GM12878 (cell line): Measurements from ENCODE around the gene DENND6B. TPM values are rescaled to one million over a fixed set of nuclear protein-coding genes. Genes with fewer than 3 reads are reported as not detected.
A peak's percentile ranks its signal among the peaks of the same experiment; 100 is the strongest.

Source experiments
- ATAC-seq: fragments of 200-7000 bp; cut with Tn5 transposase; 3 replicates; pipeline ENCODE4 v1.9.1; 2020; ENCODE audit warnings: mild to moderate bottlenecking, moderate library complexity
- BruUV-seq: library from RNA; stranded (reverse); fragments of 400-500 nt; replicated peaks from 2 replicates; lab custom pipeline; 2021; lab: Mats Ljungman, UMichigan
- CTCF ChIA-PET: fragments of 300-600 bp; sonication (Branson Sonifier 250); formaldehyde crosslinking; extraction: SDS; loops from one replicate; lab custom pipeline; 2021; ENCODE audit warnings: inconsistent platforms; lab: Yijun Ruan, JAX
- POLR2A ChIA-PET: fragments of 350-600 bp; formaldehyde crosslinking; extraction: SDS; loops from one replicate; lab custom pipeline; 2021; ENCODE audit warnings: inconsistent platforms; lab: Charles Lee
- RAD21 ChIA-PET: fragments of 300-600 bp; sonication (Branson Sonifier 250); formaldehyde crosslinking; loops from one replicate; lab custom pipeline; 2023; ENCODE audit warnings: antibody characterized with exemption; ENCODE audit not compliant: unreplicated experiment; lab: Charles Lee
- SMC1A ChIA-PET: fragments of 300-600 bp; sonication (Branson Sonifier 250); formaldehyde crosslinking; loops from one replicate; lab custom pipeline; 2023; ENCODE audit not compliant: unreplicated experiment, uncharacterized antibody; lab: Charles Lee
- DNase-seq: peaks from one replicate; pipeline ENCODE4 v3.0.0-alpha.2; 2011; ENCODE audit warnings: low read depth, low spot score
- FAIRE-seq: peaks from 3 replicates; lab custom pipeline; 2011; peaks lifted over from hg19 to GRCh38; lab: Jason Lieb, UNC
- H2AFZ ChIP-seq: 2 replicates; pipeline ENCODE4 v1.6.0; 2011; ENCODE audit warnings: low read depth, low read length, control low read depth; ENCODE audit not compliant: control insufficient read depth
- H3K27ac ChIP-seq: 2 replicates; pipeline ENCODE4 v1.5.1; 2011; ENCODE audit warnings: control low read depth; ENCODE audit not compliant: control insufficient read depth, insufficient read depth
- H3K27me3 ChIP-seq, 2 experiments: replicated peaks in 1 of 2; 2 replicates each; pipeline versions ENCODE4 v1.6.0 to v1.6.1; 2011; ENCODE audit warnings: low read length in 1 of 2; ENCODE audit not compliant: control insufficient read depth in 2 of 2, insufficient read depth in 2 of 2
- H3K36me3 ChIP-seq, 2 experiments: 2 replicates each; pipeline ENCODE4 v1.5.1; 2011; ENCODE audit warnings: low read length in 1 of 2; ENCODE audit not compliant: control insufficient read depth in 2 of 2, insufficient read depth in 2 of 2
- H3K4me1 ChIP-seq: 2 replicates; pipeline ENCODE4 v1.6.1; 2011; ENCODE audit warnings: mild to moderate bottlenecking, low read length, moderate library complexity, mixed read lengths; ENCODE audit not compliant: control insufficient read depth, insufficient read depth
- H3K4me2 ChIP-seq: 2 replicates; pipeline ENCODE4 v1.6.0; 2011; ENCODE audit warnings: control low read depth; ENCODE audit not compliant: control insufficient read depth, insufficient read depth
- H3K4me3 ChIP-seq: fragments of 200-600 bp; sonication (generic); 2 replicates; pipeline ENCODE4 v1.5.1; 2016
- H3K79me2 ChIP-seq: 2 replicates; pipeline ENCODE4 v1.6.0; 2011; ENCODE audit warnings: low read length; ENCODE audit not compliant: control insufficient read depth, insufficient read depth
- H3K9ac ChIP-seq: 2 replicates; pipeline ENCODE4 v1.8.0; 2011; ENCODE audit warnings: low read length, control low read depth, mixed read lengths; ENCODE audit not compliant: control insufficient read depth, insufficient read depth
- H3K9me3 ChIP-seq: replicated peaks from 3 replicates; pipeline ENCODE4 v1.5.1; 2011; ENCODE audit warnings: mild to moderate bottlenecking, low read length; ENCODE audit not compliant: control insufficient read depth, insufficient read depth
- H4K20me1 ChIP-seq: 2 replicates; pipeline ENCODE4 v1.6.0; 2011; ENCODE audit not compliant: control insufficient read depth, insufficient read depth
- BHLHE40 ChIP-seq, 2 experiments: fragments of 450-650 bp in 1 of 2; IDR thresholded peaks; 2 replicates each; pipeline ENCODE4 v1.6.1; 2011 to 2017; ENCODE audit warnings: low read depth in 2 of 2, borderline replicate concordance in 1 of 2, improper control_type of control experiment in 1 of 2, low read length in 1 of 2, mild to moderate bottlenecking in 1 of 2
- FOS ChIP-seq: IDR thresholded peaks from 3 replicates; pipeline ENCODE4 v1.6.1; 2011; ENCODE audit warnings: borderline replicate concordance; ENCODE audit not compliant: insufficient read length; ENCODE audit errors: extremely low read depth
- HDGF ChIP-seq: fragments of 450-650 bp; IDR thresholded peaks from 2 replicates; pipeline ENCODE4 v1.6.1; 2016; ENCODE audit warnings: antibody characterized with exemption
- MXI1 ChIP-seq: fragments of 150-350 bp; IDR thresholded peaks from 2 replicates; pipeline ENCODE4 v1.6.1; 2011; ENCODE audit warnings: low read depth, mild to moderate bottlenecking, inconsistent platforms, low read length, improper control_type of control experiment
- POLR2A ChIP-seq: IDR thresholded peaks from 2 replicates; pipeline ENCODE4 v1.6.1; 2011; ENCODE audit warnings: low read depth, mild to moderate bottlenecking, low read length
- SMARCA5 ChIP-seq: fragments of 450-650 bp; IDR thresholded peaks from 2 replicates; pipeline ENCODE4 v1.6.1; 2017; ENCODE audit warnings: mild to moderate bottlenecking
- WGBS: methylation state at CpG from one replicate; pipeline ENCODE4 v1.1.6; 2016; ENCODE audit warnings: low lambda C conversion rate; ENCODE audit not compliant: insufficient replicate concordance, insufficient coverage; ENCODE audit errors: missing lambda C conversion rate; 5-methylcytosine and 5-hydroxymethylcytosine counted together
- in situ Hi-C: fragments of 300-500 bp; cut with MboI; formaldehyde crosslinking; loops from 9 replicates; pipeline ENCODE4 v1.14.3; 2018; ENCODE audit warnings: mixed read lengths
- intact Hi-C: fragments of 100-400 bp; cut with micrococcal nuclease; formaldehyde crosslinking; loops from one replicate; pipeline ENCODE4 v1.14.2; 2022; ENCODE audit not compliant: unreplicated experiment
- polyA plus RNA-seq, 11 experiments: library from polyadenylated mRNA; depleted of rRNA in 4 of 11; unstranded in 6 of 11; stranded (reverse) in 5 of 11; fragments of >200 nt; fragmentation: Nextera tagmentation in 4 of 11; fragmentation: Illumina TruSeq in 1 of 11; extraction: Ambion mirVana in 4 of 11; extraction: Trizol in 1 of 11; gene quantifications; 1 replicate in 1 of 11; 2 replicates in 10 of 11; pipeline versions ENCODE4 v1.2.1 to v1.2.3, GENCODE V29; 2011 to 2016; ENCODE audit warnings: inconsistent platforms in 2 of 11, missing spikeins in 2 of 11, low read depth in 1 of 11
- total RNA-seq, 4 experiments: library from RNA; depleted of rRNA in 3 of 4; stranded (reverse); fragments of >200 nt in 3 of 4; fragmentation: Illumina TruSeq in 1 of 4; extraction: Trizol in 1 of 4; gene quantifications; 2 replicates each; pipeline versions ENCODE4 v1.2.1 to v1.2.3, GENCODE V29; 2013 to 2021
- TF ChIP-seq, protein P1 (sequence below): fragments of 450-650 bp; IDR thresholded peaks from 2 replicates; pipeline ENCODE4 v1.6.1; 2017; ENCODE audit warnings: mild to moderate bottlenecking, moderate library complexity
- TF ChIP-seq, protein P2 (sequence below): IDR thresholded peaks from 2 replicates; pipeline ENCODE4 v1.6.1; 2012; ENCODE audit warnings: low read depth, low read length, improper control_type of control experiment
- TF ChIP-seq, protein P3 (sequence below): fragments of 450-650 bp; formaldehyde crosslinking; IDR thresholded peaks from 2 replicates; pipeline ENCODE4 v1.5.0; 2022; ENCODE audit warnings: mild to moderate bottlenecking, missing genetic modification characterization
- TF ChIP-seq, protein P4 (sequence below): fragments of 450-650 bp; IDR thresholded peaks from 2 replicates; pipeline ENCODE4 v1.6.1; 2017; ENCODE audit warnings: mild to moderate bottlenecking

DENND6B gene
- total and polyA plus RNA-seq, 10 of the 15 experiments (the other 5 are each of a cell fraction or from before 2014, with no cell fraction given): 0.72 to 11.3 (median 6.2) TPM

DNA sequence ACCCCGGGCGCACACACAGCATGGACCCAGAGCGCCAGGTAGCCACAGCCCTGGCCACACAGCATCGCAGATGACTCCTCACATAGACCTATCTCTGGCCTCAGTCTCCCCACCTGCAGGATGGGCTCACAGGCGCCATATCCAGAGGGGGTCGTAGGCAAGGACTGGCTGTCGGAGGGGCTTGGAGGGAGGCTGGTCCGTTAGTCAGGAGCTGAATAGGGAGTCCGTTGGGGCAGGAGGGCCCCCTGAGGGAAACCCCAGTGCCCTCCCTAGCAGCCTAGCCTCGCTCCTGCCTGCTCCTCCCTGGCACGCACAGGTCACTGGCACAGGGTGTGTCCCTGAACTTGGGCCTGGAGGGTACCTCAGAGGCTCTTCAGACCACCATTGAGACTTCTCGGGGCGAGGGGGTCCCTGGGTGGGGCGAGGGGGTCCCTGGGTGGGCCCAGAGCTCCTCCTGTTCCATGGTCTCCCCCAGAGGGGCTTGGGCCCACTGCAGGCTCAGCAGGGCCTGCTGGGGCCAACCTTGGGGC lies 21.4 kb downstream of the DENND6B start:
- peaks cover 64% of the 10 kb centered on the region for H3K4me1 ChIP-seq
- CTCF ChIA-PET: interaction anchor here (0.9 to 4.0 kb wide), 7 partner anchors 11 to 276 kb away, joined by 3 to 17 read pairs (median 10); partner anchors contain the start of gene DENND6B

More for the DNA sequence above, 21.4 kb downstream of the DENND6B start:
- SMC1A ChIA-PET: interaction anchor here (0.7 to 4.2 kb wide), 4 partner anchors 9 to 22 kb away, joined by 3 to 21 read pairs (median 4); no protein-coding TSS in a partner anchor
- TF ChIP-seq POLR2A (0 out of 2 replicates have a peak, but pooled peaks have one; percentile 10), FOS (no peak), MXI1 (no peak), SMARCA5 (peak; percentile 51; the same call in 1 of the 2 replicates), BHLHE40 (IDR thresholded peaks at IDR 0.05; ENCODE audit: borderline replicate concordance in 1 of 2, low read depth in 2 of 2, low read length in 1 of 2) (no peak), HDGF (no peak)
- TF ChIP-seq, protein P1, sequence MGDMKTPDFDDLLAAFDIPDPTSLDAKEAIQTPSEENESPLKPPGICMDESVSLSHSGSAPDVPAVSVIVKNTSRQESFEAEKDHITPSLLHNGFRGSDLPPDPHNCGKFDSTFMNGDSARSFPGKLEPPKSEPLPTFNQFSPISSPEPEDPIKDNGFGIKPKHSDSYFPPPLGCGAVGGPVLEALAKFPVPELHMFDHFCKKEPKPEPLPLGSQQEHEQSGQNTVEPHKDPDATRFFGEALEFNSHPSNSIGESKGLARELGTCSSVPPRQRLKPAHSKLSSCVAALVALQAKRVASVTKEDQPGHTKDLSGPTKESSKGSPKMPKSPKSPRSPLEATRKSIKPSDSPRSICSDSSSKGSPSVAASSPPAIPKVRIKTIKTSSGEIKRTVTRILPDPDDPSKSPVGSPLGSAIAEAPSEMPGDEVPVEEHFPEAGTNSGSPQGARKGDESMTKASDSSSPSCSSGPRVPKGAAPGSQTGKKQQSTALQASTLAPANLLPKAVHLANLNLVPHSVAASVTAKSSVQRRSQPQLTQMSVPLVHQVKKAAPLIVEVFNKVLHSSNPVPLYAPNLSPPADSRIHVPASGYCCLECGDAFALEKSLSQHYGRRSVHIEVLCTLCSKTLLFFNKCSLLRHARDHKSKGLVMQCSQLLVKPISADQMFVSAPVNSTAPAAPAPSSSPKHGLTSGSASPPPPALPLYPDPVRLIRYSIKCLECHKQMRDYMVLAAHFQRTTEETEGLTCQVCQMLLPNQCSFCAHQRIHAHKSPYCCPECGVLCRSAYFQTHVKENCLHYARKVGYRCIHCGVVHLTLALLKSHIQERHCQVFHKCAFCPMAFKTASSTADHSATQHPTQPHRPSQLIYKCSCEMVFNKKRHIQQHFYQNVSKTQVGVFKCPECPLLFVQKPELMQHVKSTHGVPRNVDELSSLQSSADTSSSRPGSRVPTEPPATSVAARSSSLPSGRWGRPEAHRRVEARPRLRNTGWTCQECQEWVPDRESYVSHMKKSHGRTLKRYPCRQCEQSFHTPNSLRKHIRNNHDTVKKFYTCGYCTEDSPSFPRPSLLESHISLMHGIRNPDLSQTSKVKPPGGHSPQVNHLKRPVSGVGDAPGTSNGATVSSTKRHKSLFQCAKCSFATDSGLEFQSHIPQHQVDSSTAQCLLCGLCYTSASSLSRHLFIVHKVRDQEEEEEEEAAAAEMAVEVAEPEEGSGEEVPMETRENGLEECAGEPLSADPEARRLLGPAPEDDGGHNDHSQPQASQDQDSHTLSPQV: no peak
- TF ChIP-seq, protein P2, sequence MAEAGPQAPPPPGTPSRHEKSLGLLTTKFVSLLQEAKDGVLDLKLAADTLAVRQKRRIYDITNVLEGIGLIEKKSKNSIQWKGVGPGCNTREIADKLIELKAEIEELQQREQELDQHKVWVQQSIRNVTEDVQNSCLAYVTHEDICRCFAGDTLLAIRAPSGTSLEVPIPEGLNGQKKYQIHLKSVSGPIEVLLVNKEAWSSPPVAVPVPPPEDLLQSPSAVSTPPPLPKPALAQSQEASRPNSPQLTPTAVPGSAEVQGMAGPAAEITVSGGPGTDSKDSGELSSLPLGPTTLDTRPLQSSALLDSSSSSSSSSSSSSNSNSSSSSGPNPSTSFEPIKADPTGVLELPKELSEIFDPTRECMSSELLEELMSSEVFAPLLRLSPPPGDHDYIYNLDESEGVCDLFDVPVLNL: no peak
- TF ChIP-seq, protein P3, sequence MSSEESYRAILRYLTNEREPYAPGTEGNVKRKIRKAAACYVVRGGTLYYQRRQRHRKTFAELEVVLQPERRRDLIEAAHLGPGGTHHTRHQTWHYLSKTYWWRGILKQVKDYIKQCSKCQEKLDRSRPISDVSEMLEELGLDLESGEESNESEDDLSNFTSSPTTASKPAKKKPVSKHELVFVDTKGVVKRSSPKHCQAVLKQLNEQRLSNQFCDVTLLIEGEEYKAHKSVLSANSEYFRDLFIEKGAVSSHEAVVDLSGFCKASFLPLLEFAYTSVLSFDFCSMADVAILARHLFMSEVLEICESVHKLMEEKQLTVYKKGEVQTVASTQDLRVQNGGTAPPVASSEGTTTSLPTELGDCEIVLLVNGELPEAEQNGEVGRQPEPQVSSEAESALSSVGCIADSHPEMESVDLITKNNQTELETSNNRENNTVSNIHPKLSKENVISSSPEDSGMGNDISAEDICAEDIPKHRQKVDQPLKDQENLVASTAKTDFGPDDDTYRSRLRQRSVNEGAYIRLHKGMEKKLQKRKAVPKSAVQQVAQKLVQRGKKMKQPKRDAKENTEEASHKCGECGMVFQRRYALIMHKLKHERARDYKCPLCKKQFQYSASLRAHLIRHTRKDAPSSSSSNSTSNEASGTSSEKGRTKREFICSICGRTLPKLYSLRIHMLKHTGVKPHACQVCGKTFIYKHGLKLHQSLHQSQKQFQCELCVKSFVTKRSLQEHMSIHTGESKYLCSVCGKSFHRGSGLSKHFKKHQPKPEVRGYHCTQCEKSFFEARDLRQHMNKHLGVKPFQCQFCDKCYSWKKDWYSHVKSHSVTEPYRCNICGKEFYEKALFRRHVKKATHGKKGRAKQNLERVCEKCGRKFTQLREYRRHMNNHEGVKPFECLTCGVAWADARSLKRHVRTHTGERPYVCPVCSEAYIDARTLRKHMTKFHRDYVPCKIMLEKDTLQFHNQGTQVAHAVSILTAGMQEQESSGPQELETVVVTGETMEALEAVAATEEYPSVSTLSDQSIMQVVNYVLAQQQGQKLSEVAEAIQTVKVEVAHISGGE (CRISPR knock-in tag): no peak
- TF ChIP-seq, protein P4, sequence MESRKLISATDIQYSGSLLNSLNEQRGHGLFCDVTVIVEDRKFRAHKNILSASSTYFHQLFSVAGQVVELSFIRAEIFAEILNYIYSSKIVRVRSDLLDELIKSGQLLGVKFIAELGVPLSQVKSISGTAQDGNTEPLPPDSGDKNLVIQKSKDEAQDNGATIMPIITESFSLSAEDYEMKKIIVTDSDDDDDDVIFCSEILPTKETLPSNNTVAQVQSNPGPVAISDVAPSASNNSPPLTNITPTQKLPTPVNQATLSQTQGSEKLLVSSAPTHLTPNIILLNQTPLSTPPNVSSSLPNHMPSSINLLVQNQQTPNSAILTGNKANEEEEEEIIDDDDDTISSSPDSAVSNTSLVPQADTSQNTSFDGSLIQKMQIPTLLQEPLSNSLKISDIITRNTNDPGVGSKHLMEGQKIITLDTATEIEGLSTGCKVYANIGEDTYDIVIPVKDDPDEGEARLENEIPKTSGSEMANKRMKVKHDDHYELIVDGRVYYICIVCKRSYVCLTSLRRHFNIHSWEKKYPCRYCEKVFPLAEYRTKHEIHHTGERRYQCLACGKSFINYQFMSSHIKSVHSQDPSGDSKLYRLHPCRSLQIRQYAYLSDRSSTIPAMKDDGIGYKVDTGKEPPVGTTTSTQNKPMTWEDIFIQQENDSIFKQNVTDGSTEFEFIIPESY: no peak
- DNase-seq: no peak
- ATAC-seq: peak; percentile 34
- RAD21 ChIA-PET: interaction anchor here (0.8 to 3.8 kb wide), 5 partner anchors 9 to 220 kb away, joined by 3 to 13 read pairs (median 4); partner anchors contain the start of gene SCO2
- FAIRE-seq: no peak
- POLR2A ChIA-PET: interaction anchor here (0.6 to 3.8 kb wide), 9 partner anchors 9 to 315 kb away, joined by 3 to 22 read pairs (median 4); partner anchors contain the start of gene DENND6B
- Histone ChIP-seq H3K9me3 (no peaks in the 10 kb centered on the region), H3K4me3 (peak overlapping the region; percentile 91), H3K79me2 (peaks cover 69% of the 10 kb centered on the region), H3K36me3 (peaks cover 2 to 3% of the 10 kb centered on the region in 2 experiments; a peak in 2 of 4 replicates), H3K27me3 (no peaks in the 10 kb centered on the region), H3K27ac (peak overlapping the region; percentile 78), H4K20me1 (peaks cover 4% of the 10 kb centered on the region; the same call in 1 of the 2 replicates), H3K4me2 (peak overlapping the region; percentile 99), H2AFZ (no peak overlapping the region), H3K9ac (peak overlapping the region; percentile 96)
- no TSS peak for BruUV-seq
- intact Hi-C loops: no loop called here
- 42% methylated on average over 14 of the region's 14 CpGs for WGBS
- in situ Hi-C loops: no loop called here
